Measurements from ENCODE around the gene RPL10A.

DNA sequence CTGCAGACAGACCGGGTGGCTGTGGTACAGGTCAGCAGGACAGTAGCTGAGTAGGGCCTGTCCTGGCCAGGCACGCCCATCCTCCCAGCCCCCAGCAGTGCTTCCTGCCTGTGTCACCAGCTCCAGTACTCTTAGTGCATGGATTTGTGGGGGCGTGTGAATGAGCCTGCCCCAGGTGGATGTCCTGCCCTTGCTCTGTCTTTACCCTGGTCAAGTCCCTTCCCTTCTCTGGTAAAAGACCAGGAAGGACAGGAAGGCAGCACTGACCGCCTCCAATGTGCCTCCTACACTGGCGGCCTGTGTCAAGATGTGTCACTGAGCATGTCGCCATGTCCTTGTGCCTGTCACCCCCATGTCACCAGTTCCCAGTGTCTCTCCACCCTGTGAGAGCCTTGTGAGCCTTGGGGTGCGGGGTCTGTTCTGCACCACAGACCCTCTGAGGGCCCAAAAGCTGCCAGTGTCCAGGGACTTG lies 16.8 kb downstream of the RPL10A start:
- no peak for TF ChIP-seq POLR2A (IDR thresholded peaks at IDR 0.05)
- TF ChIP-seq, protein P1, sequence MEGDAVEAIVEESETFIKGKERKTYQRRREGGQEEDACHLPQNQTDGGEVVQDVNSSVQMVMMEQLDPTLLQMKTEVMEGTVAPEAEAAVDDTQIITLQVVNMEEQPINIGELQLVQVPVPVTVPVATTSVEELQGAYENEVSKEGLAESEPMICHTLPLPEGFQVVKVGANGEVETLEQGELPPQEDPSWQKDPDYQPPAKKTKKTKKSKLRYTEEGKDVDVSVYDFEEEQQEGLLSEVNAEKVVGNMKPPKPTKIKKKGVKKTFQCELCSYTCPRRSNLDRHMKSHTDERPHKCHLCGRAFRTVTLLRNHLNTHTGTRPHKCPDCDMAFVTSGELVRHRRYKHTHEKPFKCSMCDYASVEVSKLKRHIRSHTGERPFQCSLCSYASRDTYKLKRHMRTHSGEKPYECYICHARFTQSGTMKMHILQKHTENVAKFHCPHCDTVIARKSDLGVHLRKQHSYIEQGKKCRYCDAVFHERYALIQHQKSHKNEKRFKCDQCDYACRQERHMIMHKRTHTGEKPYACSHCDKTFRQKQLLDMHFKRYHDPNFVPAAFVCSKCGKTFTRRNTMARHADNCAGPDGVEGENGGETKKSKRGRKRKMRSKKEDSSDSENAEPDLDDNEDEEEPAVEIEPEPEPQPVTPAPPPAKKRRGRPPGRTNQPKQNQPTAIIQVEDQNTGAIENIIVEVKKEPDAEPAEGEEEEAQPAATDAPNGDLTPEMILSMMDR (IDR thresholded peaks at IDR 0.05) = no peak
